Measurements from ENCODE around the gene ROR1.
"Not testable (repeated sequence)": the region's sequence is repeated elsewhere in the genome, so short reads cannot be mapped to it uniquely, and the experiment has no call there.

The ROR1 gene

GRCh38 chr1:63822540-63822939, 48.7 kb downstream of the ROR1 start:
- DNase-seq (ENCODE audit: low read depth, low spot score) = no peak

DNA sequence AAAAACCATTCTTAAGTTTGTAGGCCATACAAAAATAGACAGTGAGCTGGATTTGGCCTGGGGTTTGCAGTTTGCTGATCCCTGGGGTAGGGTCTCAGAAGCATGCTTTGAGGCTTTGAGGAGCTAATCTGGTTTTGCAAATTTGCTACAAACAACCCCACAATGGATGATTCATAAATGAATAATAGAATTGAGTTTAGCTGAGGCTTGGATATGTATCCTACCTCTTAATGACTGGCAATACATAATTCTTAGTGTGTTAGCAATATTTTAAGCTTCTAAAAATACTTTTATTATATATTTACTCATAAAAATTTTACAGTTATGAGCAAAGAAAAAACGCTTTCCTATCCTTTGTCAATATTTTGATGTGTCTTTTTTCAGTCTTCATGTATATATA, 50.6 kb downstream of the ROR1 start:
- no peak for DNase-seq (ENCODE audit: low read depth, low spot score)

- DNase-seq (ENCODE audit: low read depth, low spot score) = no peak
Measured at GRCh38 chr1:63825111-63825510, 51.3 kb downstream of the ROR1 start.

- DNase-seq (ENCODE audit: low read depth, low spot score) = not testable (repeated sequence)
Measured at GRCh38 chr1:63826246-63826861, 52.5 kb downstream of the ROR1 start.

- no peak for DNase-seq (ENCODE audit: low read depth, low spot score)
Measured at GRCh38 chr1:63827411-63828321, 53.8 kb downstream of the ROR1 start.

- no peak for DNase-seq (ENCODE audit: low read depth, low spot score)
Measured at GRCh38 chr1:63828322-63829044, 54.7 kb downstream of the ROR1 start.

- DNase-seq (ENCODE audit: low read depth, low spot score) = no peak
Measured at GRCh38 chr1:63829349-63830327, 55.8 kb downstream of the ROR1 start.

DNA sequence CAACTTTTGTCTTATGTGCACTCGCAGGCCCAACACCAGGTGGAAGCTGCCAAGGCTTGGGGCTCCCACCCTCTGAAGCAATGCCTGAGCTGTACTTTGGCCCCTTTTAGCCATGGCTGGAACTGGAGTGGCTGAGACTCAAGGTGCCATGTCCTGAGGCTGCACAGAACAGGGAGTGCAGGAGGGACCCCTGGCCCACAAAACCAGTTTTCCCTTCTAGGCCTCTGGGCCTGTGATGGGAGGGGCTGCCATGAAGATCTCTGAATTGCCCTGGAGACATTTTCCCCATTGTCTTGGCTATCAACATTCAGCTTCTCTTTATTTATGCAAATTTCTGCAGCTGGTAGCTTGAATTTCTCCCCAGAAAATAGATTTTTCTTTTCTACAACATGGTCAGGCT, 57.6 kb downstream of the ROR1 start:
- no peak for DNase-seq (ENCODE audit: low read depth, low spot score)

GRCh38 chr1:63833363-63834119, 59.7 kb downstream of the ROR1 start:
- no peak for DNase-seq (ENCODE audit: low read depth, low spot score)

GRCh38 chr1:63835128-63835527, 61.3 kb downstream of the ROR1 start:
- DNase-seq (ENCODE audit: low read depth, low spot score) = no peak

DNA sequence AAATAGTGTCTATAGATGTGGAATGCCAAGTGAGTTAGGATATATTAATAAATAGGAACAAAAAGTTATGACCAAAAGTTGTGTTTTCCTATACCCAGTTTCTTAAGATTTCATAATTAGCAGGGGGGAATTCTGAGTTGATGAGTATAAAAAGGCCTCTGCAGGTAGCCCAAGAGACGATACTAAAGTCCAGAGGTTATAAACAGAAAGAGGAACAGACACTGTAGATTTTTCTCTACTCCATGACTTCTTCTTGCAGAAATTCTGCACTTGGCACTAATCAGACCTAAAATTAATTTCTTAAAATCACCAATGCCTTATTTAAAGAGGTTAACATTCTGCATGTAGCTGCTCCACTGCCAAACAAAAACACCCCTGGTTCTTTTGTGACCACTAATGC, 62.6 kb downstream of the ROR1 start:
- no peak for DNase-seq (ENCODE audit: low read depth, low spot score)

DNA sequence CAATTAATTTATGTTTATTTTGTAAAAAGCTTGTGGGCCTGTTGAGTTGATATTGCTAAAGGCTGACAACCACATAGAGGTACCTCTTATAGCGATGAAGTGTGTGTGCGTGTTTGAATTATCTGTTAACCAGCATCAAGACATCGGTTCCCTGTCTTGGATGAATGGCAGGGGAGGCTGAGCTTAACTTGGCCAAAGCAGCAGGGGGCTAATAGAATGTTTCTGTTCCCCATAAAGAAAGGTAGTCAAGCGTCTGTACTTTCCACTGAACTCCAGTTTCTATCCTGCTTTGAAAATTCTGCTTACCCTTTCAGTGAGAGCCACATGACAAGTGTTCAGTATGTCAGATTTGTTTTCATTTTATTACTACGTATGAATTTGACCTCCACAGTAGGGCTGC, 63.0 kb downstream of the ROR1 start:
- DNase-seq (ENCODE audit: low read depth, low spot score) = no peak

GRCh38 chr1:63843010-63843409, 69.2 kb downstream of the ROR1 start:
- DNase-seq (ENCODE audit: low read depth, low spot score) = no peak

GRCh38 chr1:63843884-63844283, 70.1 kb downstream of the ROR1 start:
- DNase-seq (ENCODE audit: low read depth, low spot score) = peak; percentile 12

GRCh38 chr1:63845346-63845745, 71.5 kb downstream of the ROR1 start:
- no peak for DNase-seq (ENCODE audit: low read depth, low spot score)

DNA sequence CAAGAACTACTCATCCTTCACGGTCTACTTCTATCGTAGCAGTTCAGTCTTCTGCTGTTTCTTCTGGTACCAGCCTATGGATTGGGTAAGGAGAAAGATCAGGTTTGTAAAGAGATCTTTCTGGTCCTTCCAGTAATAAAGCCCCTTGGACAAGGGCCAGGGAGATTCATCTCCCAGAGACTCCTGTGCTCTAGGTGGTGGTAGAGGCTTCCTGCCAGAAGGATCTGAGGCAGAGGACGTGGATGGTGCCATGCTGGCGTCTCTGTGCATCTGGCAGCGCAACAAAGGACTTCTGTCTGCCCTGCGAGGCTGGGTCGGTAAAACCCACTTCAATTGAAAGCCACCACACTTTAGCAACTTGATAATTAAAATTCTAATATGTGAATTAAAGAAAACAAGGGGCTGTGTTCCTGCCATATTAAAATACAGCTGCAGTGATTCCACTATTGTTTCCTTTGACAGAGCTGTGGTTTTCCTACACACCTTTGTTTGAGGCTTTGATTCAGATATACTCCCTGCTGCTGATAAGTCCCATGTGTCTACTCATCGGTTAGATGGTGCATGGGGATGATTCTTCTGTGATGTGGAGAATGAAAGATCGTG, 73.6 kb downstream of the ROR1 start:
- no peak for DNase-seq (ENCODE audit: low read depth, low spot score)

- DNase-seq (ENCODE audit: low read depth, low spot score) = no peak
Measured at GRCh38 chr1:63848733-63849132, 74.9 kb downstream of the ROR1 start.

DNA sequence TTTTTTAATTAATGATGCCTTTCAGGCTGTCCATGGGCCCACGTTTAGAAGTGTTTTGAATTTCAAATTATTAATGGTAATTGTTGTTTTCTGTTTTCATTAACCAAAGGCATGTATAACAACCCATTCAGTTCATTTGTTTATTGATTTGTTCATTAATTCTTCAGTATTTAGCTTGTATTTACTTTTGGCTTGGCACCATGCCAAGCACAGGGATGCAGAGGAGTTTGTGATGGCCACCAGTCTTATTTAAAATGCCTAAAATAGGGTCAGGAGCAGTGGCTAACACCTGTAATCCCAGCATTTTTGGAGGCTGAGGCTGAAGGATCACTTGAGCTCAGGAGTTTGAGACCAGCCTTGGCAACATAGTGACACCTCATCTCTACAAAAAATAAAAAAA, 75.3 kb downstream of the ROR1 start:
- no peak for DNase-seq (ENCODE audit: low read depth, low spot score)

DNA sequence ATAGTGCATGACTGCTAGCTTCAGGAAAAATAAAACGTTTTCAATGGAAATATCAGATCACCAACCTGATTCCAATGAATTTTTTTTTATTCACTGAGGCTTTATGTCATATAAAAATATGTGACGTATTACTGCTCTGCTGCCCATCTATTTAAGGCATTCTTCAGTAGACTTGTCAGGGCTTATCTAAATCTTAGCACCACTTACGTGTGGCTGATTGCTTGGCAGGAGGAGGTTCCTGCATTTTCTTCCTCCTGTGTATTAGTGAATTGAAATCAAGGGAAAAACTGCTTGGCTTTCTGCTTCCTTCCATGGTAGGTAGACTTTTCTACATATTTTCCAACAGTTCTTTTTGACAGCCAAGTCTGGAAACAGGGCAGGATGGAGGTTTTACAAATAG, 80.3 kb downstream of the ROR1 start:
- DNase-seq (ENCODE audit: low read depth, low spot score) = no peak

GRCh38 chr1:63855942-63856341, 82.1 kb downstream of the ROR1 start:
- DNase-seq (ENCODE audit: low read depth, low spot score) = no peak
